ENCODE results near the gene SLC43A2.

Gene SLC43A2

DNA sequence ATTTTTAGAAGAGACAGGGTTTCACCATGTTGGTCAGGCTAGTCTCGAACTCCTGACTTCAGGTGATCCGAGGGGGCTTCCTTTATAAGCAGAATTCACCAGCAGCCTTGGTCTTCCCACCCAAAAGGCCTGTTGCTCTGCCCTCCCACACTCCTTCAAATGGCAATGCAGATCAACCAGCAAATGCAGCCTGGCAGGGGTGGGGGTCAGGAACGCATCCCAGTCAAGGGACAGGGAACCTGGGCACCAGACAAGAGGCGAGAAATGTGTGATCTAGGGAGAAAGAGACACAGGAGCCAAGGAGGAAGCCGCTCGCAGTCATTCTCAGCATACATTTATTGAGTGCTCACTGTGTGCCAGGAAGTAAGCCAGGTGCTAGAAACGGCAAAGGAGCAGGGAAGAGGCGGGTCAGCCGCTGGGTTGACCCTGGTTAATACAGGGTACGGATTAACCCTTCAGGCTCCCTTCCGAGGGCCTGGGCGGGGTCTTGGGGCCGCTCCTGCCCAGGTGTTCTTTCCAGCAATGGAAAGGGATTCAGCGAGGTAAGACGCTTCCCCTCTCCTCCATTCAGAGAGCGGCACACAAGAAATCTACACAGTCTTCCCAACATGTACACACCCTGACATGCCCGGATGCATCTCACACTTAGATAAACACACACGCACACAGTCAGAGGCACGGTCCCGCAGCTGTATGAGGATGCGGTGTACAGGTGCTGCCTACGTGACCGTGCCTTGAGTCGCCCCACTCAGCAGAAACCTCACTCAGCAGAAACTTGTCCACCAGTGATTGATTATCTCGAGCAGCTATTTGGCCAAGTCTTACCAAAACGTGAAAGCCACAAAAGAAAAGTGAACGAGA, 59.5 kb downstream of the SLC43A2 start:
- intact Hi-C loops (cut with DNase I), result no loop called here
- DNase-seq, result peak in 2 of 10 donors; percentile 23 to 61

DNA sequence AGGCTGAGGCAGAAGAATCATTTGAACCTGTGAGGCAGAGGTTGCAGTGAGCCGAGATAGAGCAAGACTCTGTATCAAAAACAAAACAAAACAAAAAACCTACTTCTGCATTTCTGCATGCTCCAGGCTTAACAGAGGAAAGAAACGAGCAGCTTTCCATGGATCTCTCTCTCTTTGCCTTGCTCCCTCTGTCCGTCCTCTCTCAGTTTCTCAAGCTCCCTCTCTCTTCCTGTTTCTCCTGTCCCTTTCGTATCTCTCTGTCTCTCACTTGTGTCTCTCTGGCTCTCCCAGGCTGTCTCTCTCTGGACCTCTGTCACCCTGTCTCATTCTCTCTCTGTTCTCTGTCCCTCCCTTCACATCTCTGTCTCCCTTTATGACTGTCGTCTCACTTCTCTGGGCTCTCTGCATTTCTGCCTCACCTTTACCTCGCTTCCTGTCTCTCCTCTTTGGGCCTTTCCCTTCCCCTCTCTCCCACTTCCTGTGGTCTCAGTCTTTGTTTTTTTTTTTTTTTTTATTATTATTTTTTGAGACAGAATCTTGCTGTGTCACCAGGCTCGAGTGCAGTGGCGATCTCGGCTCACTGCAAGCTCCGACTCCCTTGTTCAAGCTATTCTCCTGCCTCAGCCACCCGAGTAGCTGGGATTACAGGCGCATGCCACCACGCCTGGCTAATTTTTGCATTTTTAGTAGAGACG, 62.0 kb downstream of the SLC43A2 start:
- intact Hi-C loops (cut with DNase I), result no loop called here
- DNase-seq, result peak in 1 of 10 donors; percentile 66

DNA sequence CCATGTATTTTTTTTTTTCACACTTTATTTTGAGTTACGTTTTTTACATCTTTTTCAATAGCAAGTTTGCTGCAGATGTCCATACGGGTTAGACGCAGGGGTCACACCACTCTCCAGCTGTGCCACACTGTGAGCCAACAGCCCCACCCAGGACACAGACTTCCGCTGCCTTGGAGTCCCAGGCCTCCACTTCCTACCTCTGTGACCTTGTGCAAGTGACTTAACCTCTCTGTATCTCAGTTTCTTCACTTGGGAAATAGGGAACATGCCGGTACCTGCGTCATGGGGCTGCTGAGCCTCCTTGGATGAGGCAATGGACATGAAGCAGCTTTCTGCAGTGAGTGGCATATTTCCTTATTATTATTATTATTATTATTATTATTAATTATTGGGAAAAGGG, 62.8 kb downstream of the SLC43A2 start:
- DNase-seq, result peak in 1 of 10 donors; percentile 32
- intact Hi-C loops (cut with DNase I), result no loop called here

DNA sequence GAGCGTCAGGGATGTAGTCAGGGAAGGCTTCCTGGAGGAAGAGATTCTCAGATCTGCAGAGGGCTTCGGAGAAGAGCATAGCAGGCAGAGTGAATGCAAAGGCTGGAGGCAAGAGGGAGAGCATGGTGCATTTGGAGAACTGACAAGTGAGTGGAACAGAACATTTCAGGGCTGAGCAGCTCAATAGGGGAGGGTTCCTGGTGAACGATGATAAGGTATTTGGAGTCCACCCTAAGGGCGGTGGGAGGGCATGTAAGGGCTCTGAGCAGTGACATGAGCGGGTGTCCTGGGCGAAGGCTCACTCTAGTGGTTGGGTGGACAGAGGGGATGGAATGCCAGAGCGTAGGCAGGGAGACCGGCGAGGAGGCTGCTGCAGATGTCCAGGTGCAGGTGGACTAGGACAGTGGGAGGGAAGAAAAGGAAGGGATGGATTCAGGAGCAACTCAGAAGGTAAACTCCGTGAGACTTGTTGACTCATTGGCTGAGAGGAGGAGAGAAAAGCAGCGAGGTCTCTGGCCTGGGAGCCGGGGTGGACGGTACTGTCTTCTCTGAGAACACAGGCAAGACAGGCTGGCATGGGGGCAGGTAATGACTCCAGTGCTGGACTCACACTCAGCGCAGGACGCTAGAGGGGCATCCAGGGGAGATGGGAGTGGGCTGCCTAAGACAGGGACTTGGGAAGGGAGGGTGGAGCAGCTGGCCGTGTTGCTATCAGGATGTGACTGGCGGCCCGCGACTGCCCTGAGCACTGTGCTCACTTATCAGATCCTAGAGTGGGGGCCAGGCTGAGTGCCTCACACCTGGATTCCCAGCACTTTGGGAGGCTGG, 64.6 kb downstream of the SLC43A2 start:
- intact Hi-C loops (cut with DNase I), result loop anchor here (2.0 to 5.0 kb wide), 2 partner anchors 47 to 197 kb away; partner anchors contain the start of gene INPP5K
- DNase-seq, result peak in 2 of 10 donors; percentile 69 to 79

DNA sequence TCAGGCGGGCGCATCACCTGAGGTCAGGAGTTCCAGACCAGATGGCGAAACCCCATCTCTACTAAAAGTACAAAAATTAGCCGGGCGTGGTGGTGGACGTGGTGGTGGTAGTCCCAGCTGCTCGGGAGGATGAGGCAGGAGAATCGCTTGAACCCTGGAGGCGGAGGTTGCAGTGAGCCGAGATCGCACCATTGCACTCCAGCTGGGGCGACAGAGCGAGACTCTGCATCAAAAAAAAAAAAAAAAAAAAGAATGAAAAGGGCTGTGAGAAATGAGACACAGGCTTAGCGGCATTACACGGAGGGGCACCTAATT, 65.2 kb downstream of the SLC43A2 start:
- peak in 1 of 10 donors; percentile 32 for DNase-seq
- intact Hi-C loops (cut with DNase I), result loop anchor here (2.0 to 5.0 kb wide), 2 partner anchors 47 to 196 kb away; partner anchors contain the start of gene INPP5K

DNA sequence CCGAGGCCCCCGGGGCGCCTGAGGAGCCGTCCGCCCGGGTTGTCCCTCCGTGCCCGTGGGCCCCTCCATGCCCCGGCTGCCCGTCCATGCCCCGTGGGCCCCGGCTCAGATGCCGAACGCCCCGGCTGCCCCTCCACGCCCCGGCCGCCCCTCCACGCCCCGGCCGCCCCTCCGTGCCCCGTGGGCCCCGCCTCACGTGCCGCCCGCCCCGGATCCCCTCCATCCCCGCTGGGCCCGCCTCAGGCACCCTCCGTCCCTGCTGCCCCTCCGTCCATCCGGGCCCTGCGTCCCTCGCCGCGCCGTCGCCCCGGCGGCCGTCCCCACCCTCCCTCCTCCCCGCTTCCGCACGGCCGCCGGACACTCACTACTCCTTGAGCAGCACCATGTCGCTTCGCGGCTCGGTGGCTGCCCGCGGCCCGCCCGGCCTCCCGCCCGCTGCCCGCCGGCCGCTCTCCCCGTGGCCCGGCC, 66.4 kb downstream of the SLC43A2 start:
- intact Hi-C loops (cut with DNase I), result loop anchor here (2.0 to 5.0 kb wide), 2 partner anchors 45 to 195 kb away; partner anchors contain the start of gene INPP5K
- peak in 2 of 10 donors; percentile 69 to 81 for DNase-seq

DNA sequence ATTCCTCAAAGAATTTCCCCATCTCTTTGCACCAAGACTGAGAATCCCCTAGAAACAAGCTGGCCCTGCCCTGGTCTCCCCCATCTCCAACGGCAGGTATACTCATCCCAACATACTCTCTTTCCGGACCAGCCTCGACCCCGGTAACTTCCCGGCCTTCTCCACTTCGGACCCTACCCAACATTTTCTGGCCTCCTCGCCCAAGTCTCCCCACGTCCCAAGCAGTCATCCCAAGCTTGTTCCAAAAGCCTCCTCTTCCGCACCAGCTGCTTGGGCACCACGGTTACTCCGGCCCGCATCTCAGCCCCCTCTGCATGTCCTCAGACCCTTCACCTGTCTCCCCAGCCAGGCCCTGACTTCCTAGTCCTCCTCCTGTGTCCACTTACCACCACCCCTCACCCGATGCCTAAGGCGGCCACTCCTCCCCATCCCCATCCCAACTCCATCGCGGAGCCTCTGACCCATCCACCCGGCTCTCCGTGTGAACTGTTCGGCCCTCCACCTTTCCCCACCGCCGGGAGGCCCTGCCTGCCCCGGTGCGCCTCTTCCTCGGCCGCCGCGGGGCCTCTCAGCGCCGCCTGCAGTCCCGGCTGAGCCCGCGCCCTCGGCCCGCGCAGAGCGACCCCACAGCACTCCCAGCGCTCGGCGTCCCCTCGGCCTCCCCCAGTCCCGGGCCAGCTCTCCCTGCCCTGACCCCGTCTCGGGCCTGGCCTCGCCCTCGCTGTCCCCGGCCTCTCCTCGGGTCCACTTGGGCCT, 67.0 kb downstream of the SLC43A2 start:
- intact Hi-C loops (cut with DNase I), result loop anchor here (2.0 to 5.0 kb wide), 2 partner anchors 45 to 194 kb away; partner anchors contain the start of gene INPP5K
- peak in 2 of 10 donors; percentile 72 to 81 for DNase-seq

DNA sequence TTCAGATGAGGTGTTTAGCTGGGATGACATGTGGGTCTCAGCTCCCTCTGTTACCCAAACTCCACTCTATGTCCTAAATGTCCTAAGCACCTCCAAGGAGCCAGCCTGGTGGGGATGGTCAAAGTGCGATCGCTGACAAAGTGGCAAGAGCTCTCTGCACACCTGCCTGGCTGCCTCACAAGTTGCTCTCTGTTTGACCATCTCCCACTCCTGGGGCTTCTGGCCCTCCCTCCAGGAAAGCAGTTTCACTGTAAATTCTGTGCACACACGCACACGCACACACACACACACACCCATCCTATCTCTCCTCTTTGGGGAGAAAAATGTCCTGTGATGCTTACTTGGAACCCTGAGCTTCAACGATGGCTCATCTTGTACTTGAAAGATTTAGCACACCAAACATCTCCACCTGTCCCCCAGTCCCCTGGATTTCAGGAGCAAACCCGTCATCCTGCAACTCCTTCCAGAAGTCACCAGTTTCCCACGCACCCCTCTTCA, 67.7 kb downstream of the SLC43A2 start:
- peak in 2 of 10 donors; percentile 37 to 51 for DNase-seq
- intact Hi-C loops (cut with DNase I), result loop anchor here (5.0 kb wide), 1 partner anchor 194 kb away; no protein-coding TSS in a partner anchor

DNA sequence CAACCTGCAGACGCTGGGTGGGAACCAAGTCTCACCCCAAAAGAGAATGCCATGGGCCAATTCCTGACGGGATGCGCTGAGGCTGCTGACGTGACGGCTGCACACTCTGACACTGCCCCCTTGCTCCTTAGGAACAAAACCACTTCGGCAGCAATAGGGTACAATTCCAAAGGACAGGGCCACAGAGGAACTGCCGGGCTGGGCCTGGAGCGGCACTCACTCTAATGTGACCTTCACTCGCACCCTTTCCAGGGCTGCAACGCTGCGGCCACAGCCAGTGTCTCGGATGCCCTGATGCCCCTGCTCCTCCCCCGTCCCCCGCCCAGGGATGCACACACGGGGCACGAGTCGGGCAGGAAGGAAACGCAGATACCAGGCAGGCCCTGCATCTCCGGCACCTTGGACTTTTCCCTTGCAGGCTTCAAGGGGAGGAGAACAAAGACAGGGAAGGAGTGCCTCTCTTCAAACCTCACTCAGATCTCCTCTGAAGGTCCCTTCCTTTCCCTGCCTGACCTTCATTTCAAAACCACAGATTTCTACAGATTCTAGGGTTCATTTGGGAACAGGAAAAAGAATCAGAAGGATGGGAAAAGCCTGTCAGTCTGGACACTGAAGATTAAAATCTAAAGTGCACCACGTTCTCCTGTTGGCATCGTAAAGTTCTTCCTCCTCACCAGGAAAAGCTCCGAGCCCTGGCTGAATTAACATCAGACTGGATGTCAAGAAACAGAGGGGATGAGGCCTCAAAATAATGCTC, 68.4 kb downstream of the SLC43A2 start:
- intact Hi-C loops (cut with DNase I), result loop anchor here (5.0 kb wide), 1 partner anchor 193 kb away; no protein-coding TSS in a partner anchor
- DNase-seq, result peak in 2 of 10 donors; percentile 43 to 74

DNA sequence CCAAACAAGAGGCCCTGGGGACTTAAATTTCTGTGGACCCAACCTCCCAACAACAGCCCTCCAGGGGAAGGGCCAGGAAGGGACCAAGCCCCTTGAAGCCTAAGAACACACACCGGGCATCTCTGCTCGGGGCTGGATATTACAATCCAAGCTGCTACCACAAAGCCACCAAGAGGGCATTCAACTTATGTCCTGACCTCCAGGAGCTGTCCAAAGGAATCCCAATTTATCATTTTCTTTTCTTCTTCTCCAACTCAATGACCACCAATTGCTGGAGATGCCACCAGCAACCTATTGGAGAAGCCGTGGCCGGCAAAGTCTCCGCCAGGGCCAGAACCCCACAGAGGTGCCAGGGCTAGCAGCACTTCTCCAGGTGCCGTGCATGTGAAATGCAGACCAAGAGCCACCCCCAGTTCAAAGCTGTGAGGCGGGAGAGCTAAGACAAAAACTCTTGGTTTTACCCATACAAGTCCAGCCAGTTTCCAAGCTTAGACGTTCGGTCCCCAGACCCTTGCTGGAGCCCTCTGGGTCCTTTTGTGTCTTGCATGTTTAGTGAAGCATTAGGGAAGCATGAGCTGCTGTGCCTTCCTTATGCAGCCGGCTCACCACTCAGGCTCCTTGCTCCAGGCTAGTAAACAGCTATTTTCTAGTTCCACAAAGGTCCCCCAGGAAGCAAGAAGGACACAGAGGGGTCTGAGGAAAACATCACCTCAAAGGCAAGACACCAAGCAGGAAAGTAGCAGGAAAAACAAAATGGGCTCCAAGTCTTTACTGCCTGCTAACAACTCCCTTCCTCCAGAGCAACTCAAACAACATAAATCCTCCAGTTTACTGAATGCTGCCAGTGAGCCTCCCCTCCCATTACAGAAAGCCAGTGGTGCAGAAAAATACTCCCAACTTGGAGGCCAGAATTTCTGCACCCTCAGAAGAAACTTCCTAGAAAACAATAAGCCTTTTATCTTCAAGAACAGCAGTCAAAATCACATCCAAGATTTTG, 69.3 kb downstream of the SLC43A2 start:
- intact Hi-C loops (cut with DNase I), result loop anchor here (5.0 kb wide), 1 partner anchor 192 kb away; no protein-coding TSS in a partner anchor
- DNase-seq, result peak in 2 of 10 donors; percentile 49 to 76

DNA sequence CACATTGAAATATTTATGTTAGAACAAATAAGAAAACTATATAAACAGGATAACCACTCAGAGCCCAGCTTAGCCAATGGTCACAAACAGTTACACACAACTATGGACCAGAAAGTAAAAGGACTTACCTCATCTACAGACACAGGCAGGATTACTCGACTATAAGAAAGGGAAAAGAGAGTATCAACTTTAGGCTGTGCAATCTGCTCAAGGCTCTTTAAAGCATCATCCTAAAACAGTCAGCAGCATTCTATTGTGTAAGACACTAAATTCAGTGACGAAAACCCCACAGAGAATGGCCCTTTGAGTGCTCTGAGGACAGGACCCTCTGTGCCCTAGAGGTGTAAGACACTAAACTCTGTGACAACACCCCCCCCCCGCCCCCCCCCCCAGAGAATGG, 70.2 kb downstream of the SLC43A2 start:
- DNase-seq, result no peak
- intact Hi-C loops (cut with DNase I), result no loop called here

DNA sequence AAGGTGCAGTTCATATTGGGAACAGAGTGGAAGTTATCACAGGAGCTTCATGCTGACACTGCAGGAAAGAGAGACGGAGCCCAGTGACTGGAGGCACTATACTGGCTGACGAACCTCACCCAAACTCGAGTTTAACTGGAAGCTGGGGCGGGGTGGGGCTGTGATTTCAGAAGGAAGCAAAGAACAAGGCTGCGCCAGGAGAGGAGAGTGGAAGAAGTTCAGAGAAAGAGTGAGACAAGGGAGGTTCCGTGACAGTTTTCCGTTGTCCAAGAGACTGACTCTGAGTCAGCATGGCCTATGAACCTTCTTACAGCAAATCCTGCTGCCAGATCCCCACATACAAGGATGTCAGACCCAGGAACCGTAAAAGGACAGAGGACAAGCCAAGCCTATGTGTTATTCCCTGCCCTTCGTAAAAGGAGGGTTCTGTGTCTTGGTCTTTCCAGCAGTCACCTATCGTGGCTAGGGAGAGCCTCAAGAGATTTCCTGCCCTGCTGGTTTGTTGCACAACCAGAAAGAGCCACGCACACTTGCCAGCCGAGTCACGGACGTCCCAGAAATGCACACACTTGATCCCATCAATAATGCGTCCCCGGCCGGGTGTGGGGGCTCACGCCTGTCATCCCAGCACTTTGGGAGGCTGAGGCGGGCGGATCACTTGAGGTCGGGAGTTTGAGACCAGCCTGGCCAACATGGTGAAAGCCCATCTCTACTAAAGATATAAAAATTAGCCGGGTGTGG, 71.1 kb downstream of the SLC43A2 start:
- intact Hi-C loops (cut with DNase I), result no loop called here
- DNase-seq, result peak in 2 of 10 donors; percentile 44 to 45

DNA sequence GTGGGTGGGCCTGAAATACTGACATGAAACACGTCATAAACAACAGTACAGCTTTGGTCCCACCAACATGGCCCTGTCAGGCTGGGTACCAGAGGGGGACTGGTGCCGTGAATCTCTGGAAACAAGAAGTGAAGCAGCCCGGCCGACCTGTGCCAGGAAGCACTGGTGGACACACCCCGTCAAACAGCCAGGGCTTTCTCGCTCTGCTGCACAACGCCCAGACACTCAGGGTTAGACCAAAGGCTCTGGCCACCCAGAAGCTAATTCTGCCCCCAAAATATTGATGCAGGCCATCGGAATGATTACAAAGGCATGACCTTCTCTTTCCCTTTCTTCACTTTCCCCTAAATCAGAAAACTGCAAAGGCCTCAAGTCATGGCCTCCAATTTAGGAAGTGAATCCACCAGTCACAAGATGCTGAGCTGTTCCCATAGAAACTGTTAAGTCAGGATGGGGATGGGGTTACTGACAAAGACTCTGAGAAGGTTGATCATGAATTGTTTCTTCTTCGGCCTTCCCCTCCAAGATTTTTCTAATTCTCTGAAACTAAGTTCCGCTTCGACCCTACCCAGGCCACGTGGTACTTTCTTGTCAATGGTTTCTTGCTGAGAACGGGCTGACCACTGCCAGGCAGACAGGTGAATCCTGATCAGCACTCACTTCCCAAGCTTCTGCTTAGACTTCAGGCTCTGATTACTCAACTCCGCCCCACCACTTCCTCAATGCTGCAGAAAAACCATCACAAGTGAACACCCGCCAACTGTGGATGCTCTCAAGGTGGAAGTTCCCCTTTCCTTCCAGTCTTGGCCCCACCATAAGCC, 72.8 kb downstream of the SLC43A2 start:
- intact Hi-C loops (cut with DNase I), result no loop called here
- peak in 3 of 10 donors; percentile 42 to 71 (median 47) for DNase-seq

DNA sequence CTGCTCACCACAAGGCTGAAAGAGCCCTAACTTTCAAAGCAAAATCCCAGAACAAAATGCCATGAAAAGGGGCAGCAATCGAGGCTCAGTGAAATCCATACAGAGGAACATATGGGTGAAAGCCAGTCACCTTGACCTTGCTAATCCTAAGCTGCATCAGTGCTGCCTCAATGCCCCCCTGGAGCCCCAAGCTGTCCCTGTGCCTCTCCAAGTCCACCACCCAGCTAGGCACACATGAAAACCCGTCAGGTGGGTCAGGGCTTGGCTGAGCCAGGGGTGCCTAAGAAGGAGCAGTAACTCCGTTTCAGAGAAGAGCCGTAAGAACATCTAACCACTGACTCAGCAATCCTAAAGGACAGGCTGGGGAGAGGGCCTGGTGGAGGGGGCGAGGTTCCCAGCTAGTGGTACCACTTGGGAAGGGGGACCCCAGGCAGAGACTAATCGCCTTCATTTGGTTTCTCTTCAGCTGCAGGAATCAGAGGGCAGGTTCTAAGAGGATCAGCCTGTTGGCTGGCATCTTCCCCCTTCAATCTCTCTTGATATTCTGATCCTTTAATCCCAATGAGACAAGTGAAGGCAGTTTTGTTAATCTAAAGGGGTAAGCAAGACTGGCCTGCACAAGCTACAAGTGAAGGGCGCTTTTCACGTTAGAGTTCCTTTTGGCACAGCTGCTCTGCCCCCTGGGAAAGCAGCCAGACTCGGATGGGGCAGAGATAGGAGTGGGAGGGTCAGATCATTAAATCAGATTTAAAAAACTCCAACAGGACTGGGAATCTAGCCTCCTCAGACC, 73.7 kb downstream of the SLC43A2 start:
- DNase-seq, result peak in 3 of 10 donors; percentile 19 to 42 (median 31)
- intact Hi-C loops (cut with DNase I), result no loop called here
